ENCODE measurements around the gene ZNF514.
"Not testable (repeated sequence)": the region's sequence is repeated elsewhere in the genome, so short reads cannot be mapped to it uniquely, and the experiment has no call there.

ZNF514 gene

GRCh38 chr2:95121407-95122196 lies 38.0 kb downstream of the ZNF514 start, which contains the start of gene MRPS5:
TSS of gene MRPS5 (minus strand) at chr2:95121808. CDS start at chr2:95121791, 17 bp downstream.
- DNase-seq, result peak; percentile 93

GRCh38 chr2:95121093-95121406 lies 38.6 kb downstream of the ZNF514 start:
- no peak for DNase-seq

GRCh38 chr2:95115418-95115817 lies 44.2 kb downstream of the ZNF514 start:
- DNase-seq, result peak; percentile 61

- no peak for DNase-seq
These were observed 46.2 kb downstream of the ZNF514 start for GRCh38 chr2:95113464-95113863.

GRCh38 chr2:95110395-95110794 lies 49.3 kb downstream of the ZNF514 start:
- DNase-seq, result no peak

- no peak for DNase-seq
These were observed 50.4 kb downstream of the ZNF514 start for GRCh38 chr2:95109260-95109659.

GRCh38 chr2:95106081-95106480 lies 53.6 kb downstream of the ZNF514 start:
- DNase-seq, result no peak

GRCh38 chr2:95104606-95105005 lies 55.0 kb downstream of the ZNF514 start:
- no peak for DNase-seq

- DNase-seq, result no peak
These were observed 59.7 kb downstream of the ZNF514 start for GRCh38 chr2:95099910-95100309.

GRCh38 chr2:95098273-95098672 lies 61.4 kb downstream of the ZNF514 start:
- DNase-seq, result not testable (repeated sequence)

All from stimulated activated CD4-positive, alpha-beta T cell treated with anti-CD3 and anti-CD28 coated beads, Interleukin-12 subunit alpha, Interleukin-12 subunit beta, amount 100 ng/mL, for 4 hours (primary cell).